ENCODE results near the gene SPRY4.

- TF ChIP-seq, protein P1, sequence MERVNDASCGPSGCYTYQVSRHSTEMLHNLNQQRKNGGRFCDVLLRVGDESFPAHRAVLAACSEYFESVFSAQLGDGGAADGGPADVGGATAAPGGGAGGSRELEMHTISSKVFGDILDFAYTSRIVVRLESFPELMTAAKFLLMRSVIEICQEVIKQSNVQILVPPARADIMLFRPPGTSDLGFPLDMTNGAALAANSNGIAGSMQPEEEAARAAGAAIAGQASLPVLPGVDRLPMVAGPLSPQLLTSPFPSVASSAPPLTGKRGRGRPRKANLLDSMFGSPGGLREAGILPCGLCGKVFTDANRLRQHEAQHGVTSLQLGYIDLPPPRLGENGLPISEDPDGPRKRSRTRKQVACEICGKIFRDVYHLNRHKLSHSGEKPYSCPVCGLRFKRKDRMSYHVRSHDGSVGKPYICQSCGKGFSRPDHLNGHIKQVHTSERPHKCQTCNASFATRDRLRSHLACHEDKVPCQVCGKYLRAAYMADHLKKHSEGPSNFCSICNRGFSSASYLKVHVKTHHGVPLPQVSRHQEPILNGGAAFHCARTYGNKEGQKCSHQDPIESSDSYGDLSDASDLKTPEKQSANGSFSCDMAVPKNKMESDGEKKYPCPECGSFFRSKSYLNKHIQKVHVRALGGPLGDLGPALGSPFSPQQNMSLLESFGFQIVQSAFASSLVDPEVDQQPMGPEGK (CRISPR knock-in tag; IDR thresholded peaks at IDR 0.05; ENCODE audit: borderline replicate concordance) = no peak
- no peak for TF ChIP-seq GLIS3 (CRISPR knock-in tag; IDR thresholded peaks at IDR 0.05)
- no peak for TF ChIP-seq TSHZ2 (CRISPR knock-in tag; IDR thresholded peaks at IDR 0.05)
- TF ChIP-seq ZFP3 (CRISPR knock-in tag; IDR thresholded peaks at IDR 0.05) = no peak
- TF ChIP-seq, protein P2, sequence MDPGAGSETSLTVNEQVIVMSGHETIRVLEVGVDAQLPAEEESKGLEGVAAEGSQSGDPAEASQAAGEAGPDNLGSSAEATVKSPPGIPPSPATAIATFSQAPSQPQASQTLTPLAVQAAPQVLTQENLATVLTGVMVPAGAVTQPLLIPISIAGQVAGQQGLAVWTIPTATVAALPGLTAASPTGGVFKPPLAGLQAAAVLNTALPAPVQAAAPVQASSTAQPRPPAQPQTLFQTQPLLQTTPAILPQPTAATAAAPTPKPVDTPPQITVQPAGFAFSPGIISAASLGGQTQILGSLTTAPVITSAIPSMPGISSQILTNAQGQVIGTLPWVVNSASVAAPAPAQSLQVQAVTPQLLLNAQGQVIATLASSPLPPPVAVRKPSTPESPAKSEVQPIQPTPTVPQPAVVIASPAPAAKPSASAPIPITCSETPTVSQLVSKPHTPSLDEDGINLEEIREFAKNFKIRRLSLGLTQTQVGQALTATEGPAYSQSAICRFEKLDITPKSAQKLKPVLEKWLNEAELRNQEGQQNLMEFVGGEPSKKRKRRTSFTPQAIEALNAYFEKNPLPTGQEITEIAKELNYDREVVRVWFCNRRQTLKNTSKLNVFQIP (CRISPR knock-in tag; IDR thresholded peaks at IDR 0.05; ENCODE audit: borderline replicate concordance, low read depth) = no peak
- no peak for TF ChIP-seq ZFP30 (CRISPR knock-in tag; IDR thresholded peaks at IDR 0.05)
- TF ChIP-seq ZNF70 (CRISPR knock-in tag; IDR thresholded peaks at IDR 0.05) = no peak
- TF ChIP-seq TOX (CRISPR knock-in tag; IDR thresholded peaks at IDR 0.05; ENCODE audit: borderline replicate concordance) = no peak
Measured at GRCh38 chr5:142275496-142275895, 49.3 kb downstream of the SPRY4 start.

Measured in SK-N-SH treated with all-trans-retinoic acid at 6 μM for 48 hours (cell line).